IPS-15b (cell line): ENCODE data around the gene KMT5C.

Experiments
- H3K27me3 ChIP-seq: one replicate; pipeline ENCODE4 v1.6.1; 2013; ENCODE audit warnings: low read length; ENCODE audit not compliant: control insufficient read depth, insufficient read depth
- H3K36me3 ChIP-seq: one replicate; pipeline ENCODE4 v1.6.1; 2013; ENCODE audit warnings: low read length; ENCODE audit not compliant: control insufficient read depth, insufficient read depth
- H3K4me1 ChIP-seq: one replicate; pipeline ENCODE4 v1.6.1; 2013; ENCODE audit warnings: mild to moderate bottlenecking, low read length; ENCODE audit not compliant: control insufficient read depth, insufficient read depth
- H3K4me3 ChIP-seq: one replicate; pipeline ENCODE4 v1.5.1; 2013; ENCODE audit warnings: low read depth, low read length
- H3K9ac ChIP-seq: one replicate; pipeline ENCODE4 v1.6.1; 2013; ENCODE audit warnings: low read depth, mild to moderate bottlenecking, low read length
- H3K9me3 ChIP-seq: one replicate; pipeline ENCODE4 v1.6.1; 2013; ENCODE audit warnings: mild to moderate bottlenecking, low read length; ENCODE audit not compliant: control insufficient read depth, insufficient read depth

KMT5C gene

DNA sequence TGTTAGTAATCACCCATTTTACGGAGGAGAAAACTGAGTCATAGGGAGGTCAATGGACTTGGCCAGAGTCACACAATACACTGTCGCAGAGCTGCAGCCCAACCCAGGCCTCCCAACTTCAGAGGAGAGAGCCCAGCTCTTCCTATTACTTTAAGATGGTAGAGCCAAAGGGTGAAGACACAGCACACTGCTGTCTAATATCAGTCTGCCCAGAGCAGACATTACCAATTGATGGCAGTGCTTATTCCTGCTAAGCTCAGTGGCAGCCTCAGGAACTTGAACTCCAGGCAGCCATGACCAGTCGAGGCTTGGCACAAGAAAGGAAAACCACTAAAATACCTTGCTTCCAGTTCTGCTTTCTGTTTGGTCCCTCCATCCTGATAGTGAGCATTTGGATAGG lies 33.0 kb upstream of the KMT5C start:
- H3K9ac ChIP-seq: no peak overlapping the region
- no peaks in the 10 kb centered on the region for H3K4me1 ChIP-seq
- peaks cover 63% of the 10 kb centered on the region for H3K36me3 ChIP-seq
- H3K9me3 ChIP-seq: no peaks in the 10 kb centered on the region
- H3K4me3 ChIP-seq: no peak overlapping the region
- H3K27me3 ChIP-seq: no peaks in the 10 kb centered on the region

DNA sequence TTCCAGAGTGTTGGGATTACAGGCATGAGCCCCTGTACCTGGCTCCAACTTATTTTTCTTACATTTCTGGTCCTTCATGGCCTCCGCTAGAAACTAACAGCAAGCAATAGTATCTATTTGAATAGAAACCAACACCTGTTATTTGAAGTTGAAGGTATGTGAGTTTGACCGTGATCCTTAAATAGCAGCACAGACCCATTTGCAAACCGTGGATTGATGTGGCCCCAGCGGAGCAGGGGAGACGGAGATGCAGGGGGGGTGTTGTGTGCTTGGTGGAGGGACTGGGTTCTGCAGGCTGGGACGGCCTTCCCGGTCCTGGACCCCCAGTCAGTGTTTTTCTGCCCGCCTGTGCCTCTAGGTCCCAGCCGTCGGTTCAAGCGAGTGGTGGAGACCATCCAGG lies 31.4 kb upstream of the KMT5C start:
- H3K27me3 ChIP-seq: no peaks in the 10 kb centered on the region
- no peak overlapping the region for H3K9ac ChIP-seq
- no peak overlapping the region for H3K4me3 ChIP-seq
- H3K36me3 ChIP-seq: peaks cover 59% of the 10 kb centered on the region
- H3K4me1 ChIP-seq: no peaks in the 10 kb centered on the region
- H3K9me3 ChIP-seq: no peaks in the 10 kb centered on the region

DNA sequence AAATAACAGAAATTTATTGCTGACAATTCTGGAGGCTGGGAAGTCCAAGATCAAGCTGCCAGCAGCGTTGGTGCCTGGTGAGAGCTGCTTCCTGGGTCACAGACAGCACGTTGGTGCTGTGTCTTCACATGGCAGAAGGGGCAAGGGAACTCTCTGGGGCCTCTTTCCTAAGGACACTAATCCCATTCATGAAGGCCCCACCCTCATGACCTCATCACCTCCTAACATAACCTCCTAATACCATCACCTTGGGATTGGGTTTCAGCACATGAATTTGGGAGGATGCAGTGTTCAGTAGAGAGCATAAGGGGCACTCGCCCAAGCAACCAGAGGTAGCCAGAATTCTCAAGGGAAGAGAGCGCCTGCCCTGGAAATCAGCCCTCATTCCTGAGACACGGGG lies 30.2 kb upstream of the KMT5C start:
- Histone ChIP-seq H3K4me1 (no peaks in the 10 kb centered on the region), H3K4me3 (no peak overlapping the region), H3K9ac (no peak overlapping the region)

GRCh38 chr19:55310498-55310897 lies 29.2 kb upstream of the KMT5C start:
- Histone ChIP-seq H3K9me3 (no peaks in the 10 kb centered on the region), H3K9ac (no peak overlapping the region), H3K4me3 (no peak overlapping the region), H3K4me1 (no peaks in the 10 kb centered on the region), H3K36me3 (peaks cover 43% of the 10 kb centered on the region), H3K27me3 (no peaks in the 10 kb centered on the region)

More for the DNA sequence above, 30.2 kb upstream of the KMT5C start:
- Histone ChIP-seq H3K27me3 (no peaks in the 10 kb centered on the region), H3K36me3 (peaks cover 50% of the 10 kb centered on the region), H3K9me3 (no peaks in the 10 kb centered on the region)

- no peak overlapping the region for H3K4me3 ChIP-seq
- H3K9ac ChIP-seq: no peak overlapping the region
- no peaks in the 10 kb centered on the region for H3K9me3 ChIP-seq
- no peaks in the 10 kb centered on the region for H3K27me3 ChIP-seq
- peaks cover 34% of the 10 kb centered on the region for H3K36me3 ChIP-seq
- no peaks in the 10 kb centered on the region for H3K4me1 ChIP-seq
These were observed 28.3 kb upstream of the KMT5C start for GRCh38 chr19:55311397-55311796.

- Histone ChIP-seq H3K27me3 (no peaks in the 10 kb centered on the region), H3K36me3 (peaks cover 30% of the 10 kb centered on the region), H3K4me1 (no peaks in the 10 kb centered on the region), H3K9me3 (no peaks in the 10 kb centered on the region), H3K9ac (no peak overlapping the region), H3K4me3 (no peak overlapping the region)
These were observed 27.9 kb upstream of the KMT5C start for GRCh38 chr19:55311797-55312196.

- Histone ChIP-seq H3K4me3 (no peak overlapping the region), H3K4me1 (no peaks in the 10 kb centered on the region), H3K36me3 (peaks cover 28% of the 10 kb centered on the region), H3K9ac (no peak overlapping the region), H3K9me3 (no peaks in the 10 kb centered on the region), H3K27me3 (no peaks in the 10 kb centered on the region)
These were observed 26.8 kb upstream of the KMT5C start for GRCh38 chr19:55312621-55313512.

DNA sequence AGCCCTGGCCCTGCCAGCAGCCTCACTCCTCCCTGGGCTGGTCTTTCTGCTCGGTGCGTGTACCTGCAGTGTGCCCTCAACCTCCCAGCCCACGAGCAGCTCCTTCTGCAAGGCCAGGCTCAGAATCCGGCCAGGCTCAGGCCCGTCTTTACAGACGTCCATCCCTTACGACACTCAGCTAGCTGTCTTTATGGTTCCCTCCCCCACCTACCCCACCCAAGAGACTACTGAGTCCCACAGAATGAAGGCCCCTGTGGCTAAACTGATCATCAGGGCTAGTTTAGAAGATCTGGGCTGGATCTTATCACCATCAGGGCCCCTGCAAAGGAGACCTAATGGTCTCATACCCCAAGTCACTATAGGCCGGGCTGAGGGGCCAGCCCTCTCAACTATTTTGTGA lies 25.3 kb upstream of the KMT5C start:
- H3K4me1 ChIP-seq: no peaks in the 10 kb centered on the region
- H3K27me3 ChIP-seq: no peaks in the 10 kb centered on the region
- H3K4me3 ChIP-seq: no peak overlapping the region
- no peak overlapping the region for H3K9ac ChIP-seq
- no peaks in the 10 kb centered on the region for H3K9me3 ChIP-seq
- H3K36me3 ChIP-seq: peaks cover 17% of the 10 kb centered on the region

DNA sequence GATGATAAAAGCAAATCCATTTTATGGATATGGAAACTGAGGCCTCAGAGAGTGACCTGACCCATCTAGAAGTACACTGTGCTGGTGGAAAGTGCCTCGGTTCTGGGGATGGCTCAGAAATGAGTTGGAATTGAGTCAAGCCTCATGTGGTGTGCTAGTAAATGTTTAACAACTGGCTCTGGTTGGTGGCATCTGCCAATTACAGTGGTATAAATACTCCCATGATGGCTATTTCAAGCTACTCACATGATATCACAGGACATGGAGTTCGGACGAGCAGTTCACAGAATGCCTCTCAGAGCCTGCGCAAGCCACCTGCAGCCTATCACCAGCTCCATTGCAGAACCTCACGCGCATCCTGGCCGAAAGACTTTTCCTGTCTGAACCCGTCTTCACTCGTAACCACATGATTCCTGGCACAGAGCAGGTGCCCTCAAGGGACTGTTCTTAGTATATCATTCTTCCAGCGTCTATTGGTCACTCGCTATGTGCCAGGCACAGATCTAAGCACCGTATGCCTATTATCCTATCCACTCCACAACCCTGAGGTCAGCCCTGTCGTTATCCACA lies 23.6 kb upstream of the KMT5C start:
- peaks cover 6% of the 10 kb centered on the region for H3K36me3 ChIP-seq
- H3K9me3 ChIP-seq: no peaks in the 10 kb centered on the region
- H3K27me3 ChIP-seq: no peaks in the 10 kb centered on the region
- no peak overlapping the region for H3K4me3 ChIP-seq
- H3K4me1 ChIP-seq: no peaks in the 10 kb centered on the region
- no peak overlapping the region for H3K9ac ChIP-seq

GRCh38 chr19:55316646-55317045 lies 23.0 kb upstream of the KMT5C start:
- H3K4me1 ChIP-seq: no peaks in the 10 kb centered on the region

DNA sequence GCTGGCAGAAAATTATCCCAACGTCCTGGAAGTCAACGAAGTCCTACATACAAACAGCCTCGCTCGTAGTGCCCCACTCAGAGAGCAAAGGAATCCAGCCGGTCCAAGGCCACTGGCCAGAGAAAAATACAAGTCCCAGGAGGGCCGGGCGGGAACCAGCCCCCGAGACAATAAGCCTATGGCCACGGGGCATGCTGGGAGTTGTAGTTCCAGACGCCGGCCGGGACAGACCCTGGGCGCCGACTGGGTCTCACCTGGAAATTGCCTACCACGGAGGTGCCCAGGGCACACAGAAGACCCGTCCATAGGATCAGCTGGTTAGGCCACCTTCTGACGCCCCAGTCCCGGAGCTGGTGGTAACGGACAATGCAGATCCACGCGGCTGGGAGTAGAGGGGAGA lies 19.9 kb upstream of the KMT5C start:
- no peaks in the 10 kb centered on the region for H3K4me1 ChIP-seq
- H3K9me3 ChIP-seq: no peaks in the 10 kb centered on the region
- peak overlapping the region; percentile 76 for H3K9ac ChIP-seq
- H3K4me3 ChIP-seq: peak overlapping the region; percentile 65
- H3K36me3 ChIP-seq: no peaks in the 10 kb centered on the region
- no peaks in the 10 kb centered on the region for H3K27me3 ChIP-seq

More at GRCh38 chr19:55316646-55317045, 23.0 kb upstream of the KMT5C start:
- Histone ChIP-seq H3K36me3 (peaks cover 6% of the 10 kb centered on the region), H3K9ac (no peak overlapping the region), H3K27me3 (no peaks in the 10 kb centered on the region), H3K4me3 (no peak overlapping the region), H3K9me3 (no peaks in the 10 kb centered on the region)

GRCh38 chr19:55320844-55321419 lies 18.7 kb upstream of the KMT5C start:
- Histone ChIP-seq H3K4me1 (no peaks in the 10 kb centered on the region), H3K27me3 (no peaks in the 10 kb centered on the region), H3K9ac (no peak overlapping the region), H3K9me3 (no peaks in the 10 kb centered on the region), H3K36me3 (no peaks in the 10 kb centered on the region), H3K4me3 (no peak overlapping the region)
